ENCODE results near the gene ERCC5.

ERCC5 gene

GRCh38 chr13:102904408-102904862 is 58.6 kb downstream of the ERCC5 start:
- Mint-ChIP-seq H3K4me1 (peaks cover 21% of the 10 kb centered on the region), H3K4me3 (no peak overlapping the region), H3K27me3 (ENCODE audit: low read depth, poor library complexity) (no peaks in the 10 kb centered on the region), H3K27ac (no peak overlapping the region), H3K36me3 (ENCODE audit: low read depth) (no peaks in the 10 kb centered on the region), H3K9me3 (no peaks in the 10 kb centered on the region)
- no peak for DNase-seq
- no peak for TF ChIP-seq CTCF (IDR thresholded peaks at IDR 0.05)

- no peaks in the 10 kb centered on the region for H3K27me3 Mint-ChIP-seq (ENCODE audit: low read depth, poor library complexity)
- H3K36me3 Mint-ChIP-seq (ENCODE audit: low read depth) = no peaks in the 10 kb centered on the region
- no peak overlapping the region for H3K27ac Mint-ChIP-seq
- no peak for TF ChIP-seq CTCF (IDR thresholded peaks at IDR 0.05)
- H3K4me3 Mint-ChIP-seq = no peak overlapping the region
- peaks cover 21% of the 10 kb centered on the region for H3K4me1 Mint-ChIP-seq
- no peaks in the 10 kb centered on the region for H3K9me3 Mint-ChIP-seq
- no peak for DNase-seq
Observed at GRCh38 chr13:102905905-102906771, 60.3 kb downstream of the ERCC5 start.

GRCh38 chr13:102907016-102907756 is 61.4 kb downstream of the ERCC5 start:
- Mint-ChIP-seq H3K4me3 (no peak overlapping the region), H3K36me3 (ENCODE audit: low read depth) (no peaks in the 10 kb centered on the region), H3K4me1 (peaks cover 21% of the 10 kb centered on the region), H3K9me3 (no peaks in the 10 kb centered on the region), H3K27me3 (ENCODE audit: low read depth, poor library complexity) (no peaks in the 10 kb centered on the region), H3K27ac (no peak overlapping the region)
- DNase-seq = no peak
- no peak for TF ChIP-seq CTCF (IDR thresholded peaks at IDR 0.05)

GRCh38 chr13:102907886-102908515 is 62.2 kb downstream of the ERCC5 start:
- TF ChIP-seq CTCF (IDR thresholded peaks at IDR 0.05) = no peak
- DNase-seq = no peak
- no peak overlapping the region for H3K4me3 Mint-ChIP-seq
- no peaks in the 10 kb centered on the region for H3K27me3 Mint-ChIP-seq (ENCODE audit: low read depth, poor library complexity)
- H3K27ac Mint-ChIP-seq = no peak overlapping the region
- no peaks in the 10 kb centered on the region for H3K9me3 Mint-ChIP-seq
- peaks cover 14% of the 10 kb centered on the region for H3K4me1 Mint-ChIP-seq
- H3K36me3 Mint-ChIP-seq (ENCODE audit: low read depth) = no peaks in the 10 kb centered on the region

- no peaks in the 10 kb centered on the region for H3K36me3 Mint-ChIP-seq (ENCODE audit: low read depth)
- no peak overlapping the region for H3K27ac Mint-ChIP-seq
- TF ChIP-seq CTCF (IDR thresholded peaks at IDR 0.05) = no peak
Observed at GRCh38 chr13:102909971-102910370, 64.1 kb downstream of the ERCC5 start.

More at GRCh38 chr13:102909971-102910370, 64.1 kb downstream of the ERCC5 start:
- Mint-ChIP-seq H3K4me3 (no peak overlapping the region), H3K9me3 (no peaks in the 10 kb centered on the region), H3K4me1 (peaks cover 8% of the 10 kb centered on the region), H3K27me3 (ENCODE audit: low read depth, poor library complexity) (no peaks in the 10 kb centered on the region)
- no peak for DNase-seq
